GM12878 (cell line): ENCODE results near the gene PRRX2. TPM values are rescaled to one million over a fixed set of nuclear protein-coding genes. Genes with fewer than 3 reads are reported as not detected.

Source experiments
- ATAC-seq: fragments of 200-7000 bp; cut with Tn5 transposase; 3 replicates; pipeline ENCODE4 v1.9.1; 2020; ENCODE audit warnings: mild to moderate bottlenecking, moderate library complexity
- BruUV-seq: library from RNA; stranded (reverse); fragments of 400-500 nt; replicated peaks from 2 replicates; lab custom pipeline; 2021; lab: Mats Ljungman, UMichigan
- CTCF ChIA-PET: fragments of 300-600 bp; sonication (Branson Sonifier 250); formaldehyde crosslinking; extraction: SDS; loops from one replicate; lab custom pipeline; 2021; ENCODE audit warnings: inconsistent platforms; lab: Yijun Ruan, JAX
- POLR2A ChIA-PET: fragments of 350-600 bp; formaldehyde crosslinking; extraction: SDS; loops from one replicate; lab custom pipeline; 2021; ENCODE audit warnings: inconsistent platforms; lab: Charles Lee
- RAD21 ChIA-PET: fragments of 300-600 bp; sonication (Branson Sonifier 250); formaldehyde crosslinking; loops from one replicate; lab custom pipeline; 2023; ENCODE audit warnings: antibody characterized with exemption; ENCODE audit not compliant: unreplicated experiment; lab: Charles Lee
- SMC1A ChIA-PET: fragments of 300-600 bp; sonication (Branson Sonifier 250); formaldehyde crosslinking; loops from one replicate; lab custom pipeline; 2023; ENCODE audit not compliant: unreplicated experiment, uncharacterized antibody; lab: Charles Lee
- DNase-seq: peaks from one replicate; pipeline ENCODE4 v3.0.0-alpha.2; 2011; ENCODE audit warnings: low read depth, low spot score
- FAIRE-seq: peaks from 3 replicates; lab custom pipeline; 2011; peaks lifted over from hg19 to GRCh38; lab: Jason Lieb, UNC
- H2AFZ ChIP-seq: 2 replicates; pipeline ENCODE4 v1.6.0; 2011; ENCODE audit warnings: low read depth, low read length, control low read depth; ENCODE audit not compliant: control insufficient read depth
- H3K27ac ChIP-seq: 2 replicates; pipeline ENCODE4 v1.5.1; 2011; ENCODE audit warnings: control low read depth; ENCODE audit not compliant: control insufficient read depth, insufficient read depth
- H3K27me3 ChIP-seq, 2 experiments: replicated peaks in 1 of 2; 2 replicates each; pipeline versions ENCODE4 v1.6.0 to v1.6.1; 2011; ENCODE audit warnings: low read length in 1 of 2; ENCODE audit not compliant: control insufficient read depth in 2 of 2, insufficient read depth in 2 of 2
- H3K36me3 ChIP-seq, 2 experiments: 2 replicates each; pipeline ENCODE4 v1.5.1; 2011; ENCODE audit warnings: low read length in 1 of 2; ENCODE audit not compliant: control insufficient read depth in 2 of 2, insufficient read depth in 2 of 2
- H3K4me1 ChIP-seq: 2 replicates; pipeline ENCODE4 v1.6.1; 2011; ENCODE audit warnings: mild to moderate bottlenecking, low read length, moderate library complexity, mixed read lengths; ENCODE audit not compliant: control insufficient read depth, insufficient read depth
- H3K4me2 ChIP-seq: 2 replicates; pipeline ENCODE4 v1.6.0; 2011; ENCODE audit warnings: control low read depth; ENCODE audit not compliant: control insufficient read depth, insufficient read depth
- H3K4me3 ChIP-seq: fragments of 200-600 bp; sonication (generic); 2 replicates; pipeline ENCODE4 v1.5.1; 2016
- H3K79me2 ChIP-seq: 2 replicates; pipeline ENCODE4 v1.6.0; 2011; ENCODE audit warnings: low read length; ENCODE audit not compliant: control insufficient read depth, insufficient read depth
- H3K9ac ChIP-seq: 2 replicates; pipeline ENCODE4 v1.8.0; 2011; ENCODE audit warnings: low read length, control low read depth, mixed read lengths; ENCODE audit not compliant: control insufficient read depth, insufficient read depth
- H3K9me3 ChIP-seq: replicated peaks from 3 replicates; pipeline ENCODE4 v1.5.1; 2011; ENCODE audit warnings: mild to moderate bottlenecking, low read length; ENCODE audit not compliant: control insufficient read depth, insufficient read depth
- H4K20me1 ChIP-seq: 2 replicates; pipeline ENCODE4 v1.6.0; 2011; ENCODE audit not compliant: control insufficient read depth, insufficient read depth
- BRCA1 ChIP-seq: IDR thresholded peaks from 2 replicates; pipeline ENCODE4 v1.6.1; 2011; ENCODE audit warnings: low read depth, low read length, improper control_type of control experiment
- CBX3 ChIP-seq: fragments of 200-600 bp; sonication (generic); IDR thresholded peaks from 2 replicates; pipeline ENCODE4 v1.6.1; 2016; ENCODE audit warnings: low read depth, borderline replicate concordance
- DPF2 ChIP-seq: fragments of 450-650 bp; IDR thresholded peaks from 2 replicates; pipeline ENCODE4 v1.6.1; 2017; ENCODE audit warnings: mild to moderate bottlenecking
- EP300 ChIP-seq, 2 experiments: fragments of 150-350 bp in 1 of 2; IDR thresholded peaks; 2 replicates each; pipeline ENCODE4 v1.6.1; 2011 to 2012; ENCODE audit warnings: low read depth in 2 of 2, low read length in 2 of 2, borderline replicate concordance in 1 of 2, improper control_type of control experiment in 1 of 2, inconsistent platforms in 1 of 2; ENCODE audit not compliant: control insufficient read depth in 1 of 2
- FOXK2 ChIP-seq: fragments of 450-650 bp; IDR thresholded peaks from 2 replicates; pipeline ENCODE4 v1.6.1; 2017; ENCODE audit warnings: mild to moderate bottlenecking, moderate library complexity
- GATAD2B ChIP-seq: fragments of 450-650 bp; conservative IDR thresholded peaks from 2 replicates; pipeline ENCODE4 v1.6.1; 2017; ENCODE audit warnings: low read depth, mild to moderate bottlenecking, moderate library complexity
- IRF4 ChIP-seq: IDR thresholded peaks from 2 replicates; pipeline ENCODE4 v1.6.1; 2011; ENCODE audit warnings: low read depth, low read length
- MAX ChIP-seq: IDR thresholded peaks from 2 replicates; pipeline ENCODE4 v1.6.1; 2012; ENCODE audit warnings: low read depth, low read length, improper control_type of control experiment
- MYB ChIP-seq: fragments of 150-350 bp; IDR thresholded peaks from 2 replicates; pipeline ENCODE4 v1.6.1; 2014; ENCODE audit warnings: mild to moderate bottlenecking, low read depth, low read length, borderline replicate concordance
- MYC ChIP-seq: IDR thresholded peaks from 2 replicates; pipeline ENCODE4 v1.6.1; 2011; ENCODE audit warnings: mild to moderate bottlenecking, low read length, moderate library complexity, inconsistent platforms; ENCODE audit not compliant: insufficient read depth, insufficient replicate concordance, insufficient read length, severe bottlenecking
- NR2F1 ChIP-seq: fragments of 450-650 bp; conservative IDR thresholded peaks from 2 replicates; pipeline ENCODE4 v1.6.1; 2017; ENCODE audit warnings: mild to moderate bottlenecking
- RAD51 ChIP-seq: fragments of 450-650 bp; IDR thresholded peaks from 2 replicates; pipeline ENCODE4 v1.6.1; 2016; ENCODE audit warnings: moderate library complexity, mild to moderate bottlenecking, inconsistent platforms
- SIX5 ChIP-seq: IDR thresholded peaks from 2 replicates; pipeline ENCODE4 v1.6.1; 2011; ENCODE audit warnings: mild to moderate bottlenecking, low read depth, low read length, moderate library complexity; ENCODE audit not compliant: severe bottlenecking
- SKIL ChIP-seq: fragments of 450-650 bp; IDR thresholded peaks from 2 replicates; pipeline ENCODE4 v1.6.1; 2017; ENCODE audit warnings: mild to moderate bottlenecking, low read depth, inconsistent platforms; ENCODE audit not compliant: poor library complexity, severe bottlenecking
- SMARCA5 ChIP-seq: fragments of 450-650 bp; IDR thresholded peaks from 2 replicates; pipeline ENCODE4 v1.6.1; 2017; ENCODE audit warnings: mild to moderate bottlenecking
- TARDBP ChIP-seq: IDR thresholded peaks from 2 replicates; pipeline ENCODE4 v1.6.1; 2016; ENCODE audit warnings: borderline replicate concordance
- TCF12 ChIP-seq: IDR thresholded peaks from 2 replicates; pipeline ENCODE4 v1.6.1; 2011; ENCODE audit warnings: low read depth, mild to moderate bottlenecking, low read length
- YBX1 ChIP-seq: fragments of 450-650 bp; IDR thresholded peaks from 2 replicates; pipeline ENCODE4 v1.6.1; 2016; ENCODE audit warnings: antibody characterized with exemption
- WGBS: methylation state at CpG from one replicate; pipeline ENCODE4 v1.1.6; 2016; ENCODE audit warnings: low lambda C conversion rate; ENCODE audit not compliant: insufficient replicate concordance, insufficient coverage; ENCODE audit errors: missing lambda C conversion rate; 5-methylcytosine and 5-hydroxymethylcytosine counted together
- in situ Hi-C: fragments of 300-500 bp; cut with MboI; formaldehyde crosslinking; loops from 9 replicates; pipeline ENCODE4 v1.14.3; 2018; ENCODE audit warnings: mixed read lengths
- intact Hi-C: fragments of 100-400 bp; cut with micrococcal nuclease; formaldehyde crosslinking; loops from one replicate; pipeline ENCODE4 v1.14.2; 2022; ENCODE audit not compliant: unreplicated experiment
- polyA plus RNA-seq, 11 experiments: library from polyadenylated mRNA; depleted of rRNA in 4 of 11; unstranded in 6 of 11; stranded (reverse) in 5 of 11; fragments of >200 nt; fragmentation: Nextera tagmentation in 4 of 11; fragmentation: Illumina TruSeq in 1 of 11; extraction: Ambion mirVana in 4 of 11; extraction: Trizol in 1 of 11; gene quantifications; 1 replicate in 1 of 11; 2 replicates in 10 of 11; pipeline versions ENCODE4 v1.2.1 to v1.2.3, GENCODE V29; 2011 to 2016; ENCODE audit warnings: inconsistent platforms in 2 of 11, missing spikeins in 2 of 11, low read depth in 1 of 11
- total RNA-seq, 4 experiments: library from RNA; depleted of rRNA in 3 of 4; stranded (reverse); fragments of >200 nt in 3 of 4; fragmentation: Illumina TruSeq in 1 of 4; extraction: Trizol in 1 of 4; gene quantifications; 2 replicates each; pipeline versions ENCODE4 v1.2.1 to v1.2.3, GENCODE V29; 2013 to 2021
- TF ChIP-seq, protein P1 (sequence below): fragments of 450-650 bp; IDR thresholded peaks from 2 replicates; pipeline ENCODE4 v1.6.1; 2018; ENCODE audit warnings: borderline replicate concordance, mild to moderate bottlenecking; ENCODE audit not compliant: partially characterized antibody

Gene PRRX2
- total and polyA plus RNA-seq, 10 of the 15 experiments (the other 5 are each of a cell fraction or from before 2014, with no cell fraction given): not detected

DNA sequence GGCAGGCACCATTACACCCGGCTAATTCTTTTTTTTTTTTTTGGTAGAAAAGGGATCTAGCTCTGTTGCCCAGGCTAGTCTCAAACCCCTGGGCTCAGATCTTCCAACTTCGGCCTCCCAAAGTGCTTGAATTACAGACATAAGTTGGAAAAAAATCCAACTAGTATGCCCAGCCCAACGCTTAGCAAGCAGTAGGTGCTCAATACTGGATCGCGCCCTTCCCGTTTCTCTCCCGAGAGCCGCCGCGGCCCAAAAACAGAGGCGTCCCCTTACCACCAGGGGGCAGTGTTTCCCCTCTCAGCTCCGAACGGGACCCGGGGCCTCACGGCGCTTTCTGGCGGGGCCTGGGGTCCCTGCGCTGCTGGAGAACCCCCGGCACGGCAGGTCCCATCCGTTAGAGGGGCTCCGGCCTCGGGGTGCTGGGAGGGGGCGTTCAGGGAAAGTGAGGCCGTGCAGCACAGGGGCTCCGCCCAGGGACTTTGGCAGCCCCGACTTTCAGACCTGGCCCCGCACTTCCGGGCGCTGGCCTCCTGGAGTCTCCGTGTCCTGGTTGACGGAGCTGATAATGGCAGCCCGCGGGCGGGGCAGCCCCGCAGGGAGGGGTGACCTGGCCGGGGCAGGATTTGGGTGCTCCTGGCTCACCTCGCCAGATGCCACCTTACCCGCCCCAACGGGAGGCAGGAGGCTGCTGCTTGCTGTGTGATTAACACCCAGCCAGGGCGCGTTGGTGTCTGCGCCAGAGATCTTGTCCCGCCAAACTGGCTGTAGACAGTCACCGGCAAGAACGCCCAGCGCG lies 72.2 kb downstream of the PRRX2 start:
- H4K20me1 ChIP-seq: no peaks in the 10 kb centered on the region
- DNase-seq: peak; percentile 24
- ChIA-PET RAD21 (interaction anchor here (0.6 to 2.1 kb wide), 10 partner anchors 19 to 598 kb away, joined by 3 to 19 read pairs (median 3); partner anchors contain the start of gene TOR1B), POLR2A (interaction anchor here (0.6 kb wide), 3 partner anchors 29 to 588 kb away, joined by 3 to 5 read pairs (median 4); no protein-coding TSS in a partner anchor), SMC1A (interaction anchor here (0.8 to 2.1 kb wide), 10 partner anchors 11 to 83 kb away, joined by 3 to 10 read pairs (median 5); no protein-coding TSS in a partner anchor), CTCF (interaction anchor here (0.6 to 4.3 kb wide), 24 partner anchors 8 to 777 kb away, joined by 3 to 45 read pairs (median 4); no protein-coding TSS in a partner anchor)
- H3K27ac ChIP-seq: peak overlapping the region; percentile 17
- H3K4me2 ChIP-seq: peak overlapping the region; percentile 92
- H3K9me3 ChIP-seq: no peaks in the 10 kb centered on the region
- H2AFZ ChIP-seq: peak overlapping the region; percentile 83
- H3K27me3 ChIP-seq: no peaks in the 10 kb centered on the region
- H3K9ac ChIP-seq: peak overlapping the region; percentile 73
- peak overlapping the region; percentile 79 for H3K4me3 ChIP-seq
- peaks cover 6% of the 10 kb centered on the region for H3K4me1 ChIP-seq
- ATAC-seq: peak; percentile 96
- no peaks in the 10 kb centered on the region for H3K79me2 ChIP-seq
- 5% methylated on average over 47 of the region's 48 CpGs for WGBS
- FAIRE-seq: peak; percentile 89
- BruUV-seq: no TSS peak
- in situ Hi-C loops: loop anchor here (5.0 kb wide), 1 partner anchor 45 kb away; no protein-coding TSS in a partner anchor
- no peaks in the 10 kb centered on the region for H3K36me3 ChIP-seq
- intact Hi-C loops: loop anchor here (1.0 to 2.0 kb wide), 2 partner anchors 46 to 53 kb away; no protein-coding TSS in a partner anchor
- TF ChIP-seq DPF2 (peak; percentile 61), NR2F1 (no peak; the same call in 1 of the 2 replicates), RAD51 (no peak), BRCA1 (no peak), MAX (peak; percentile 54; the same call in 1 of the 2 replicates), SKIL (no peak), YBX1 (no peak), SIX5 (no peak), FOXK2 (no peak), GATAD2B (peak; percentile 86), IRF4 (no peak), TCF12 (no peak), EP300 (IDR thresholded peaks at IDR 0.05; ENCODE audit: borderline replicate concordance in 1 of 2, control insufficient read depth in 1 of 2, low read depth in 2 of 2, low read length in 2 of 2) (no peak), TARDBP (no peak), MYC (no peak), MYB (no peak), SMARCA5 (peak; percentile 83; the same call in 1 of the 2 replicates), CBX3 (no peak)
- TF ChIP-seq, protein P1, sequence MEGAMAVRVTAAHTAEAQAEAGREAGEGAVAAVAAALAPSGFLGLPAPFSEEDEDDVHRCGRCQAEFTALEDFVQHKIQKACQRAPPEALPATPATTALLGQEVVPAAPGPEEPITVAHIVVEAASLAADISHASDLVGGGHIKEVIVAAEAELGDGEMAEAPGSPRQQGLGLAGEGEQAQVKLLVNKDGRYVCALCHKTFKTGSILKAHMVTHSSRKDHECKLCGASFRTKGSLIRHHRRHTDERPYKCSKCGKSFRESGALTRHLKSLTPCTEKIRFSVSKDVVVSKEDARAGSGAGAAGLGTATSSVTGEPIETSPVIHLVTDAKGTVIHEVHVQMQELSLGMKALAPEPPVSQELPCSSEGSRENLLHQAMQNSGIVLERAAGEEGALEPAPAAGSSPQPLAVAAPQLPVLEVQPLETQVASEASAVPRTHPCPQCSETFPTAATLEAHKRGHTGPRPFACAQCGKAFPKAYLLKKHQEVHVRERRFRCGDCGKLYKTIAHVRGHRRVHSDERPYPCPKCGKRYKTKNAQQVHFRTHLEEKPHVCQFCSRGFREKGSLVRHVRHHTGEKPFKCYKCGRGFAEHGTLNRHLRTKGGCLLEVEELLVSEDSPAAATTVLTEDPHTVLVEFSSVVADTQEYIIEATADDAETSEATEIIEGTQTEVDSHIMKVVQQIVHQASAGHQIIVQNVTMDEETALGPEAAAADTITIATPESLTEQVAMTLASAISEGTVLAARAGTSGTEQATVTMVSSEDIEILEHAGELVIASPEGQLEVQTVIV: peak; percentile 33
